Endothelial cell of umbilical vein (primary cell): Measurements from ENCODE around the gene PHKA2. TPM values are rescaled to one million over a fixed set of nuclear protein-coding genes. Genes with fewer than 3 reads are reported as not detected.

Source experiments
- BruUV-seq: library from RNA; stranded (reverse); fragments of 400-500 nt; replicated peaks from 2 replicates; lab custom pipeline; 2021; lab: Mats Ljungman, UMichigan
- CTCF ChIA-PET: fragments of 300-600, 350-600 bp; sonication (Branson Sonifier 250); formaldehyde crosslinking; loops from one replicate; lab custom pipeline; 2021; ENCODE audit warnings: antibody characterized with exemption, inconsistent platforms; lab: Charles Lee
- POLR2A ChIA-PET: fragments of 300-600, 350-600 bp; sonication (Branson Sonifier 250); formaldehyde crosslinking; loops from one replicate; lab custom pipeline; 2021; ENCODE audit warnings: antibody characterized with exemption, inconsistent platforms; lab: Charles Lee
- DNase-seq: peaks from one replicate; pipeline ENCODE4 v3.0.0-alpha.2; 2011; ENCODE audit warnings: low read depth, low spot score
- FAIRE-seq: peaks from 2 replicates; lab custom pipeline; 2011; peaks lifted over from hg19 to GRCh38; lab: Jason Lieb, UNC
- H2AFZ ChIP-seq: 2 replicates; pipeline ENCODE4 v1.6.0; 2012; ENCODE audit warnings: low read depth, low read length, control low read depth, inconsistent platforms
- H3K27ac ChIP-seq: 2 replicates; pipeline ENCODE4 v1.5.1; 2011; ENCODE audit warnings: low read depth, mild to moderate bottlenecking, control low read depth, low read length, moderate library complexity; ENCODE audit not compliant: insufficient read depth
- H3K27me3 ChIP-seq, 2 experiments: 2 replicates each; pipeline versions ENCODE4 v1.6.0 to v1.6.1; 2011; ENCODE audit warnings: low read length in 2 of 2, mixed read lengths in 1 of 2; ENCODE audit not compliant: control insufficient read depth in 2 of 2, insufficient read depth in 2 of 2
- H3K36me3 ChIP-seq, 2 experiments: 2 replicates in 1 of 2; 3 replicates in 1 of 2; pipeline ENCODE4 v1.5.1; 2011; ENCODE audit warnings: low read length in 2 of 2, mild to moderate bottlenecking in 1 of 2, moderate library complexity in 1 of 2; ENCODE audit not compliant: control insufficient read depth in 2 of 2, insufficient read depth in 2 of 2; ENCODE audit errors: extremely low read depth in 1 of 2
- H3K4me1 ChIP-seq: 3 replicates; pipeline ENCODE4 v1.5.1; 2011; ENCODE audit warnings: mild to moderate bottlenecking, low read length; ENCODE audit not compliant: control insufficient read depth, insufficient read depth; ENCODE audit errors: extremely low read depth
- H3K4me2 ChIP-seq: 2 replicates; pipeline ENCODE4 v1.6.1; 2011; ENCODE audit warnings: low read length, control low read depth, mixed read lengths; ENCODE audit not compliant: insufficient read depth
- H3K4me3 ChIP-seq, 3 experiments: fragments of 200-600 bp in 1 of 3; sonication (generic), shearing (Covaris generic) in 1 of 3; replicated peaks in 1 of 3; 2 replicates each; pipeline ENCODE4 v1.5.1; 2011 to 2016; ENCODE audit warnings: control low read depth in 3 of 3, low read length in 3 of 3, mild to moderate bottlenecking in 2 of 3, inconsistent platforms in 1 of 3, low read depth in 1 of 3, moderate library complexity in 1 of 3; ENCODE audit not compliant: insufficient read depth in 1 of 3
- H3K79me2 ChIP-seq: 2 replicates; pipeline ENCODE4 v1.6.0; 2012; ENCODE audit warnings: low read length, inconsistent platforms; ENCODE audit not compliant: control insufficient read depth, insufficient read depth
- H3K9ac ChIP-seq: replicated peaks from 2 replicates; pipeline ENCODE3; 2011; ENCODE audit warnings: low read length, control low read depth; ENCODE audit not compliant: insufficient read depth; ENCODE audit errors: extremely low read depth
- H3K9me1 ChIP-seq: replicated peaks from 3 replicates; pipeline ENCODE4 v1.6.0; 2011; ENCODE audit warnings: mild to moderate bottlenecking, low read length; ENCODE audit not compliant: control insufficient read depth, insufficient read depth; ENCODE audit errors: extremely low read depth
- H3K9me3 ChIP-seq: replicated peaks from 2 replicates; pipeline ENCODE4 v1.5.1; 2012; ENCODE audit warnings: low read length, inconsistent platforms; ENCODE audit not compliant: control insufficient read depth, insufficient read depth
- H4K20me1 ChIP-seq: replicated peaks from 2 replicates; pipeline ENCODE3; 2011; ENCODE audit warnings: mild to moderate bottlenecking, low read length; ENCODE audit not compliant: control insufficient read depth, insufficient read depth; ENCODE audit errors: extremely low read depth
- EZH2 ChIP-seq: IDR thresholded peaks from 2 replicates; pipeline ENCODE4 v1.6.1; 2012; ENCODE audit warnings: borderline replicate concordance, low read depth, mild to moderate bottlenecking, moderate library complexity, low read length, inconsistent platforms; ENCODE audit not compliant: severe bottlenecking
- FOS ChIP-seq: IDR thresholded peaks from 2 replicates; pipeline ENCODE4 v1.6.1; 2011; ENCODE audit warnings: mild to moderate bottlenecking, low read length, moderate library complexity, borderline replicate concordance; ENCODE audit not compliant: insufficient read depth
- GATA2 ChIP-seq: IDR thresholded peaks from 2 replicates; pipeline ENCODE4 v1.7.0; 2011; ENCODE audit warnings: low read depth, mild to moderate bottlenecking, moderate library complexity, mixed read lengths, low read length; ENCODE audit not compliant: insufficient read length, insufficient read depth
- JUN ChIP-seq: IDR thresholded peaks from 2 replicates; pipeline ENCODE4 v1.6.1; 2011; ENCODE audit warnings: borderline replicate concordance, low read depth; ENCODE audit not compliant: insufficient read length, insufficient read depth
- MYC ChIP-seq: IDR thresholded peaks from one replicate; pipeline ENCODE4 v1.6.1; 2011; ENCODE audit warnings: mild to moderate bottlenecking, low read depth, low read length
- POLR2A ChIP-seq: IDR thresholded peaks from 2 replicates; pipeline ENCODE4 v1.6.1; 2012; ENCODE audit warnings: low read depth, mild to moderate bottlenecking, control low read depth, low read length
- POLR2AphosphoS5 ChIP-seq: IDR thresholded peaks from 2 replicates; pipeline ENCODE4 v1.6.1; 2012; ENCODE audit warnings: low read depth, mild to moderate bottlenecking, control low read depth, low read length, moderate library complexity; ENCODE audit not compliant: insufficient read depth
- dilution Hi-C: fragments of 300-500 bp; cut with MboI; formaldehyde crosslinking; loops from one replicate; pipeline ENCODE4 v1.15.0; 2019; ENCODE audit warnings: low sequenced_read_pairs; ENCODE audit not compliant: extremely low pct_ligation_motif_present
- intact Hi-C: fragments of 100-400 bp; cut with micrococcal nuclease; formaldehyde crosslinking; loops from one replicate; pipeline ENCODE4 v1.10.0; 2022
- polyA plus RNA-seq, 4 experiments: library from polyadenylated mRNA; depleted of rRNA in 3 of 4; stranded (reverse) in 3 of 4; unstranded in 1 of 4; fragments of >200 nt; gene quantifications; 2 replicates each; pipeline versions ENCODE4 v1.2.1 to v1.2.3, GENCODE V29; 2011 to 2012; ENCODE audit warnings: missing spikeins in 1 of 4
- total RNA-seq: library from RNA; stranded (reverse); gene quantifications from 2 replicates; pipeline ENCODE4 v1.2.3, GENCODE V29; 2021
- TF ChIP-seq, protein P1 (sequence below): IDR thresholded peaks from 2 replicates; pipeline ENCODE4 v1.6.1; 2011; ENCODE audit not compliant: insufficient read depth, insufficient read length
- TF ChIP-seq, protein P2 (sequence below), 2 donors: IDR thresholded peaks; 1 replicate in 1 of 2; 2 replicates in 1 of 2; pipeline ENCODE4 v1.5.1; 2011; ENCODE audit warnings: low read length in 2 of 2, mild to moderate bottlenecking in 2 of 2, moderate library complexity in 2 of 2, control low read depth in 1 of 2, inconsistent platforms in 1 of 2, low read depth in 1 of 2; ENCODE audit not compliant: insufficient read depth in 1 of 2; ENCODE audit errors: extremely low read depth in 1 of 2

PHKA2 gene
- total and polyA plus RNA-seq, 2 donors (not counting 3 experiments of a cell fraction or from before 2014, with no cell fraction given): 16.7 to 17.1 TPM

DNA sequence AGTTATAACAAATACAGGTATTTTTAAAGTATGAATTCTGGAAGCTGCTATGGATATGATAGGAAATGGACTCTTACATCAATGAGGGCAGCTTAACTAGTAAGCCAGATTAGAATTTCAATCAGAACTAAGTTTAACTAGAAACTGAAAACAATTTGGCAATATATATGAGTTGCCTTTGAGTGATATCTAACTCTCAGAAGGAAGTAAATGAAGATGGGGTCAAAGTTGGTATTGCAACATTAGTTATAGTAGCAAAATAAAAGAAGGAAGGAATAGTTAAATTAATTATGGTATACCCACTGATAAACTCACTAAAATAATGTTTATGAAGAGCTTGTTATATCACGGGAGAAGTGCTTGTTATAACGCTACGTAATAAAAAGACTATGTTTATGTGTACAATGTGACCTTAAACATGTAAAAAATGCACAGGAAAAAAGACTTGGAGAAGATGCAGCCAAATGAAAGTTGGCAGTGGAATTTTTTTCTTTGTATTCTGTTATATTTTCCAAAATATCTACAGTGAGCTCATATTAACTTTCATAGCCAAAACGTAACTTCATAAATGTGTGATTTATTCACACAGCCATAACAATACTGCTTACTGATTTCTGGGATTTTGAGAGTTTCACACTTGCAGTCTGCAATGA lies 34.5 kb downstream of the PHKA2 start:
- no peaks in the 10 kb centered on the region for H3K79me2 ChIP-seq
- TF ChIP-seq FOS (no peak), JUN (no peak), MYC (no peak), POLR2AphosphoS5 (no peak), POLR2A (no peak), GATA2 (no peak), EZH2 (no peak)
- TF ChIP-seq, protein P1, sequence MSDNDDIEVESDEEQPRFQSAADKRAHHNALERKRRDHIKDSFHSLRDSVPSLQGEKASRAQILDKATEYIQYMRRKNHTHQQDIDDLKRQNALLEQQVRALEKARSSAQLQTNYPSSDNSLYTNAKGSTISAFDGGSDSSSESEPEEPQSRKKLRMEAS: no peak
- TF ChIP-seq, protein P2, sequence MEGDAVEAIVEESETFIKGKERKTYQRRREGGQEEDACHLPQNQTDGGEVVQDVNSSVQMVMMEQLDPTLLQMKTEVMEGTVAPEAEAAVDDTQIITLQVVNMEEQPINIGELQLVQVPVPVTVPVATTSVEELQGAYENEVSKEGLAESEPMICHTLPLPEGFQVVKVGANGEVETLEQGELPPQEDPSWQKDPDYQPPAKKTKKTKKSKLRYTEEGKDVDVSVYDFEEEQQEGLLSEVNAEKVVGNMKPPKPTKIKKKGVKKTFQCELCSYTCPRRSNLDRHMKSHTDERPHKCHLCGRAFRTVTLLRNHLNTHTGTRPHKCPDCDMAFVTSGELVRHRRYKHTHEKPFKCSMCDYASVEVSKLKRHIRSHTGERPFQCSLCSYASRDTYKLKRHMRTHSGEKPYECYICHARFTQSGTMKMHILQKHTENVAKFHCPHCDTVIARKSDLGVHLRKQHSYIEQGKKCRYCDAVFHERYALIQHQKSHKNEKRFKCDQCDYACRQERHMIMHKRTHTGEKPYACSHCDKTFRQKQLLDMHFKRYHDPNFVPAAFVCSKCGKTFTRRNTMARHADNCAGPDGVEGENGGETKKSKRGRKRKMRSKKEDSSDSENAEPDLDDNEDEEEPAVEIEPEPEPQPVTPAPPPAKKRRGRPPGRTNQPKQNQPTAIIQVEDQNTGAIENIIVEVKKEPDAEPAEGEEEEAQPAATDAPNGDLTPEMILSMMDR (IDR thresholded peaks at IDR 0.05; ENCODE audit: extremely low read depth in 1 of 2, insufficient read depth in 1 of 2, low read depth in 1 of 2, low read length in 2 of 2): no peak
- no TSS peak for BruUV-seq

More for the DNA sequence above, 34.5 kb downstream of the PHKA2 start:
- Histone ChIP-seq H3K4me2 (no peak overlapping the region), H3K36me3 (no peaks in the 10 kb centered on the region), H3K9me3 (no peaks in the 10 kb centered on the region), H3K27me3 (no peaks in the 10 kb centered on the region), H3K4me3 (no peak overlapping the region), H2AFZ (no peak overlapping the region), H3K4me1 (no peaks in the 10 kb centered on the region), H3K27ac (no peak overlapping the region), H4K20me1 (no peaks in the 10 kb centered on the region), H3K9ac (no peak overlapping the region), H3K9me1 (no peaks in the 10 kb centered on the region)
- intact Hi-C loops: no loop called here
- ChIA-PET CTCF (interaction anchor here (0.7 kb wide), 1 partner anchor 385 kb away, joined by 3 read pairs; no protein-coding TSS in a partner anchor), POLR2A (no interaction called here)
- dilution Hi-C loops: no loop called here
- no peak for DNase-seq
- FAIRE-seq: peak; percentile 35
